Measurements from ENCODE around the gene RRAD.

Gene RRAD

GRCh38 chr16:66881014-66881417 is 44.3 kb downstream of the RRAD start:
- DNase-seq (ENCODE audit: low read depth in 2 of 2) = no peak

- peak; percentile 85 to 90 for DNase-seq (ENCODE audit: low read depth in 2 of 2)
These were observed 44.9 kb downstream of the RRAD start, which contains the start of gene PDP2 for GRCh38 chr16:66880288-66881013. PDP2 (plus strand) TSS chr16:66880515; CDS start chr16:66884285, 3,770 bp downstream.

GRCh38 chr16:66878067-66878466 is 47.3 kb downstream of the RRAD start:
- DNase-seq (ENCODE audit: low read depth in 2 of 2) = peak; percentile 60 to 68

- DNase-seq (ENCODE audit: low read depth in 2 of 2) = no peak
These were observed 51.1 kb downstream of the RRAD start for GRCh38 chr16:66874079-66874775.

- DNase-seq (ENCODE audit: low read depth in 2 of 2) = no peak
These were observed 51.7 kb downstream of the RRAD start for GRCh38 chr16:66873685-66874055.

GRCh38 chr16:66872943-66873684 is 52.2 kb downstream of the RRAD start:
- peak; percentile 94 to 96 for DNase-seq (ENCODE audit: low read depth in 2 of 2)

GRCh38 chr16:66872559-66872942 is 52.8 kb downstream of the RRAD start:
- no peak for DNase-seq (ENCODE audit: low read depth in 2 of 2)

- DNase-seq (ENCODE audit: low read depth in 2 of 2) = no peak
These were observed 53.5 kb downstream of the RRAD start for GRCh38 chr16:66871840-66872239.

Data from stimulated activated CD8-positive, alpha-beta memory T cell treated with anti-CD3 and anti-CD28 coated beads, Interleukin-2, amount 100 ng/mL, for 48 hours (primary cell).